DMS114 treated with DMSO at 0.1 percent for 48 hours (cell line): Measurements from ENCODE around the gene GPR141.

ENCODE experiments used
- DNase-seq: peaks from one replicate; lab custom pipeline; 2025; ENCODE audit not compliant: unreplicated experiment; lab: John Stamatoyannopoulos, UW

Gene GPR141

GRCh38 chr7:37730501-37730900 is 46.9 kb downstream of the GPR141 start:
- DNase-seq: no peak

GRCh38 chr7:37732253-37732652 is 48.7 kb downstream of the GPR141 start:
- DNase-seq: no peak

GRCh38 chr7:37732888-37733287 is 49.3 kb downstream of the GPR141 start:
- DNase-seq: no peak

- DNase-seq: no peak
These were observed 51.6 kb downstream of the GPR141 start for GRCh38 chr7:37735196-37735595.

GRCh38 chr7:37738321-37738720 is 54.8 kb downstream of the GPR141 start:
- no peak for DNase-seq

- DNase-seq: no peak
These were observed 56.8 kb downstream of the GPR141 start for GRCh38 chr7:37740398-37740797.

GRCh38 chr7:37741776-37742175 is 58.2 kb downstream of the GPR141 start:
- no peak for DNase-seq

GRCh38 chr7:37751096-37751495 is 67.5 kb downstream of the GPR141 start:
- no peak for DNase-seq

GRCh38 chr7:37753398-37754050 is 70.0 kb downstream of the GPR141 start:
- no peak for DNase-seq

- no peak for DNase-seq
These were observed 73.4 kb downstream of the GPR141 start for GRCh38 chr7:37756797-37757551.

GRCh38 chr7:37757563-37757962 is 74.0 kb downstream of the GPR141 start:
- no peak for DNase-seq

- no peak for DNase-seq
These were observed 75.0 kb downstream of the GPR141 start for GRCh38 chr7:37758501-37759045.

- no peak for DNase-seq
These were observed 76.0 kb downstream of the GPR141 start for GRCh38 chr7:37759526-37759925.

GRCh38 chr7:37765421-37765829 is 81.9 kb downstream of the GPR141 start:
- no peak for DNase-seq

GRCh38 chr7:37765872-37766525 is 82.4 kb downstream of the GPR141 start:
- no peak for DNase-seq

- DNase-seq: no peak
These were observed 85.0 kb downstream of the GPR141 start for GRCh38 chr7:37768611-37769010.

- no peak for DNase-seq
These were observed 85.7 kb downstream of the GPR141 start for GRCh38 chr7:37769291-37769690.

- no peak for DNase-seq
These were observed 86.2 kb downstream of the GPR141 start for GRCh38 chr7:37769726-37770125.

GRCh38 chr7:37770838-37771237 is 87.3 kb downstream of the GPR141 start:
- no peak for DNase-seq

GRCh38 chr7:37771342-37771741 is 87.8 kb downstream of the GPR141 start:
- DNase-seq: no peak

- no peak for DNase-seq
These were observed 88.2 kb downstream of the GPR141 start for GRCh38 chr7:37771801-37772200.

- DNase-seq: no peak
These were observed 92.4 kb downstream of the GPR141 start for GRCh38 chr7:37775921-37776320.
